Right lobe of liver (tissue), 6 donors: ENCODE results near the gene POC1B. TPM values are rescaled to one million over a fixed set of nuclear protein-coding genes. Genes with fewer than 3 reads are reported as not detected.

ENCODE experiments used
- ATAC-seq, 4 donors: fragments of 200-7000 bp; cut with Tn5 transposase; one replicate each; pipeline ENCODE4 v1.9.1; 2020; ENCODE audit warnings: mild to moderate bottlenecking in 4 of 4, moderate library complexity in 4 of 4
- DNase-seq, 3 donors: peaks; one replicate each; pipeline ENCODE4 v3.0.0-alpha.2; 2020
- H3K27ac ChIP-seq, 3 donors: fragments of 200-600 bp; one replicate each; pipeline ENCODE4 v1.8.0; 2022
- H3K27me3 ChIP-seq, 2 donors: fragments of 200-600 bp; one replicate each; pipeline ENCODE4 v1.8.0; 2022
- H3K36me3 ChIP-seq, 4 donors: fragments of 200-600 bp; sonication (generic) in 1 of 4; one replicate each; pipeline versions ENCODE4 v1.5.1 to v1.8.0; 2017 to 2022; ENCODE audit warnings: control low read depth in 1 of 4
- H3K4me1 ChIP-seq, 4 donors: fragments of 200-600 bp; sonication (generic) in 1 of 4; one replicate each; pipeline versions ENCODE4 v1.5.1 to v1.8.0; 2017 to 2022; ENCODE audit warnings: control low read depth in 1 of 4
- H3K4me3 ChIP-seq, 3 donors: fragments of 200-600 bp; one replicate each; pipeline ENCODE4 v1.8.0; 2022
- H3K9me3 ChIP-seq, 4 donors: fragments of 200-600 bp; sonication (generic) in 1 of 4; one replicate each; pipeline versions ENCODE4 v1.5.1 to v1.8.0; 2017 to 2022; ENCODE audit warnings: control low read depth in 1 of 4
- POLR2A ChIP-seq: fragments of 450-650 bp; IDR thresholded peaks from one replicate; pipeline ENCODE4 v1.6.1; 2017; ENCODE audit warnings: antibody characterized with exemption, mild to moderate bottlenecking
- WGBS: methylation state at CpG from one replicate; pipeline ENCODE4 v1.1.6; 2018; ENCODE audit warnings: low coverage, low lambda C conversion rate; ENCODE audit not compliant: insufficient coverage; ENCODE audit errors: missing lambda C conversion rate; 5-methylcytosine and 5-hydroxymethylcytosine counted together
- intact Hi-C, 2 donors: fragments of 100-400 bp; cut with DNase I; formaldehyde crosslinking; loops; one replicate each; pipeline versions ENCODE4 v1.11.2 to v1.14.1; 2022
- total RNA-seq, 6 experiments: library from RNA; depleted of rRNA in 2 of 6; stranded (reverse); fragments of >200 nt in 2 of 6; fragmentation: NEBNext Ultra II Directional in 3 of 6; extraction: Animal tissue kit (Norgen Biotek cat#: 25700) in 3 of 6; gene quantifications; one replicate each; pipeline versions ENCODE4 v1.1.0 to v1.2.4, GENCODE V29; 2016 to 2023
- TF ChIP-seq, protein P1 (sequence below), 4 donors: fragments of 200-600 bp in 3 of 4; fragments of 450-650 bp in 1 of 4; IDR thresholded peaks; one replicate each; pipeline versions ENCODE4 v1.5.1 to v1.8.0; 2016 to 2022; ENCODE audit warnings: antibody characterized with exemption in 4 of 4, mild to moderate bottlenecking in 2 of 4
- donor health status: DM: no; HTN: yes; CAD: no.
- donor health status: DM: no; HTN: no; CAD: no.
- donor health status: DM: no; HTN: no; CAD: no.
- donor health status: DM: no; HTN: yes; CAD: no.
- donor health status: DM: no; HTN: yes; CAD: no.

POC1B gene
- total RNA-seq, 6 experiments from 2014 or later: 5.3 to 14.5 (median 6.9) TPM

DNA sequence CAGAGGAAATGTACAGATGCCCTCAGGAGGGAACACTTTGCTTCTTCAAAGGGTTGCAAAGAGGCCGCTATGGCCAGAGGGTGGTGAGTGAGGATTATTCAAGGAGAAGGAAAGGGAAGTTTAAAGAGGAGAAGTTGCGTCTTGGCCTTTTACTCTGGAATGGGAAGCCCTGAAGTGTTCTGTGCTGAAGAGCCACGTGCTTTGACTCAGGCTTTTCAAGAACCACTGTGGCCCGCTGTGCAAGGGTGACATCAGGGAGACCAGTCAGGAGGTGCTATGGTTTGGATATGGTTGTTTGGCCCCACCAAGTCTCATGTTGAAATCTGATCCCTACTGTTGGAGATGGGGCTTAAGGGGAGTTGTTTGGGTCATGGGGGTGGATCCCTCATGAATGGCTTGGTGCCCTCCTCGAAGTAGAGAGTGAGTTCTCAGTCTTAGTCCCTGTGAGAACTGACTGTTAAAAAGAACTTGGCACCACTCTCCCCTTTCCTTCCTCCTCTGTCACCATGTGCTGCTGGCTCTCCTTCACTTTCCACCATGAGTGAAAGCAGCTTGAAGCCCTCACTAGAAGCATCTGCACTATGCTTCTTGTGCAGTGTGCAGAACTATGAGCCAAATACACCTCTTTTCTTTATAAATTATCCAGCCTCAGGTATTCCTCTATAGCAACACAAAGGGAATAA lies 107.5 kb downstream of the POC1B start:
- no peak overlapping the region for H3K27ac ChIP-seq
- H3K9me3 ChIP-seq: no peaks in the 10 kb centered on the region
- H3K4me1 ChIP-seq: no peaks in the 10 kb centered on the region
- peak in 3 of 4 donors; percentile 47 to 63 (median 56) for ATAC-seq
- 71% methylated on average over 4 of the region's 5 CpGs for WGBS
- no peak overlapping the region for H3K4me3 ChIP-seq
- H3K27me3 ChIP-seq: no peaks in the 10 kb centered on the region
- DNase-seq: no peak
- intact Hi-C loops: no loop called here
- H3K36me3 ChIP-seq: no peaks in the 10 kb centered on the region
- no peak for TF ChIP-seq POLR2A

DNA sequence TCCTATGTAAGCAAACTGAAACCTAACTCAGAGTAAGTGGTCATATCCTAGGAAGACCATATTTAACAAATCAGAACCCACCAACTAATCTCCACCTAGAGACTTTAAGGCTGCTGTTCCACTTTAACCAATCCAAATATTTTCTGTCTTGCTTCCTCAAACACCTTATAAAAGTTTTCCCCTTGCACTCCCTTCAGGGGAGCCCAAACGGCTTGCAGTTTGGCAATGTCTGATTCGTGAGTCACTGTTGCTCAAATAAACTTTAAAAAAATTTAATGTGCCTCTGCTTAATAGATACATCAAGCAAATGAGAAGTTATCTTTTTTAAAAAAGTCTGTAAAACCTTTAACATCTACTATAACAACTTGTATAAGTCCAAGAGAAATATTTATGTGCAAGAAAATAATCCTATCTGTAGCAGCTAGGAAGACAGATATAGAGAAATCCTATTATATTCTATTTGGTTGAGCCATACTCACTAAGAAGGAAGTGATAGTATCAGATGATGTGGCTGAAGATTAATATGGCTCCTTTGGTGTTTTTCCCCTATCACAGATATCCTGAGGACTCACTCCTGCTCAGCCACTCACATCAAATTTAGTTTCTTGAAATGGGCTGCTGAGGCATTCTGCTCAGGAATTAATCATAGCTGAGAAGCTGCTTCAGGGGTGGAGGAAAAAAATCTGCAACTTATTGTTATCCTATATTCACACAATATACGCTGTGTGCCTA lies 108.4 kb downstream of the POC1B start:
- peak in 2 of 4 donors; percentile 58 to 76 for ATAC-seq

DNA sequence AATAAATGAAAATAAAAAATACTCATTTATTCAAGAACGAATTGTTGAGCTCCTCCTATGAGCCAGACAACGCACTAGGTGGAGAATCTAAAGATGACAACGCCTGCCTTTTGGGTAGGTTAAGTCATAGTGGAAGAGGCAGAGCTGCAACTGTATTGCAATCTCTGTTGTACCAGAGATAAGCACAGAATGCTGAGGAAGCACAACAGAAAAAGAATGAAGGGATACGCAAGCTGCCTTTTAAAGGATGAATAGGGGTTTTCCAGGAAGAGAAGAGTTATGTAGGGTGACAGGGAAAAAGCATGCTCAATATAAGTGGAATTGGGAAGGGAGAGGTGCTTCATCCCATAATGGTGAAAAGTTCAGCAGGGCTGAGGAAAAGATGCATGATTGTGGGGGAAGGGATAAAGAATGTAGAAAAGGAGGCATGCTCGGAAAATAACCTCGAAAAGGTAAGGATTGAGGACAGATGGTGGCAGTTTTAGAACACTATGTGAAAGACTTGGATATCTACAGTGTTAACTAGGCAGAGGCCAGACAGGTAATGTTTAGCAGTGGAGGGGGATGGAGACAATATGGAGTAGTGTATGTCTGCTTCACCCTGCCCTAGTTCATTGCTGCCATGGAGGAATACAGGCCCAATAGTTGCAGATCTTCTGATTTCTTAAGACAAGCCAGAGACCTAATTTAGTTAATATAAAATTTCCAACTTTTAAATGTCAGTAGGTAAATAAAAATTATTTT lies 109.6 kb downstream of the POC1B start:
- Histone ChIP-seq H3K9me3 (no peaks in the 10 kb centered on the region), H3K27ac (no peak overlapping the region), H3K4me1 (no peaks in the 10 kb centered on the region), H3K27me3 (no peaks in the 10 kb centered on the region), H3K4me3 (no peak overlapping the region), H3K36me3 (no peaks in the 10 kb centered on the region)
- TF ChIP-seq POLR2A: no peak
- TF ChIP-seq, protein P1, sequence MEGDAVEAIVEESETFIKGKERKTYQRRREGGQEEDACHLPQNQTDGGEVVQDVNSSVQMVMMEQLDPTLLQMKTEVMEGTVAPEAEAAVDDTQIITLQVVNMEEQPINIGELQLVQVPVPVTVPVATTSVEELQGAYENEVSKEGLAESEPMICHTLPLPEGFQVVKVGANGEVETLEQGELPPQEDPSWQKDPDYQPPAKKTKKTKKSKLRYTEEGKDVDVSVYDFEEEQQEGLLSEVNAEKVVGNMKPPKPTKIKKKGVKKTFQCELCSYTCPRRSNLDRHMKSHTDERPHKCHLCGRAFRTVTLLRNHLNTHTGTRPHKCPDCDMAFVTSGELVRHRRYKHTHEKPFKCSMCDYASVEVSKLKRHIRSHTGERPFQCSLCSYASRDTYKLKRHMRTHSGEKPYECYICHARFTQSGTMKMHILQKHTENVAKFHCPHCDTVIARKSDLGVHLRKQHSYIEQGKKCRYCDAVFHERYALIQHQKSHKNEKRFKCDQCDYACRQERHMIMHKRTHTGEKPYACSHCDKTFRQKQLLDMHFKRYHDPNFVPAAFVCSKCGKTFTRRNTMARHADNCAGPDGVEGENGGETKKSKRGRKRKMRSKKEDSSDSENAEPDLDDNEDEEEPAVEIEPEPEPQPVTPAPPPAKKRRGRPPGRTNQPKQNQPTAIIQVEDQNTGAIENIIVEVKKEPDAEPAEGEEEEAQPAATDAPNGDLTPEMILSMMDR (IDR thresholded peaks at IDR 0.05): no peak
- intact Hi-C loops: no loop called here
- DNase-seq: no peak
- no peak for ATAC-seq
- 91% methylated on average over 6 of the region's 6 CpGs for WGBS

More for the DNA sequence above, 108.4 kb downstream of the POC1B start:
- no peak for TF ChIP-seq POLR2A
- TF ChIP-seq, protein P1 (IDR thresholded peaks at IDR 0.05): no peak
- H3K9me3 ChIP-seq: no peaks in the 10 kb centered on the region
- WGBS: 43% methylated on average over 3 of the region's 3 CpGs
- no peaks in the 10 kb centered on the region for H3K4me1 ChIP-seq
- intact Hi-C loops: no loop called here
- H3K36me3 ChIP-seq: no peaks in the 10 kb centered on the region
- H3K4me3 ChIP-seq: no peak overlapping the region
- no peak overlapping the region for H3K27ac ChIP-seq
- no peaks in the 10 kb centered on the region for H3K27me3 ChIP-seq
- no peak for DNase-seq

DNA sequence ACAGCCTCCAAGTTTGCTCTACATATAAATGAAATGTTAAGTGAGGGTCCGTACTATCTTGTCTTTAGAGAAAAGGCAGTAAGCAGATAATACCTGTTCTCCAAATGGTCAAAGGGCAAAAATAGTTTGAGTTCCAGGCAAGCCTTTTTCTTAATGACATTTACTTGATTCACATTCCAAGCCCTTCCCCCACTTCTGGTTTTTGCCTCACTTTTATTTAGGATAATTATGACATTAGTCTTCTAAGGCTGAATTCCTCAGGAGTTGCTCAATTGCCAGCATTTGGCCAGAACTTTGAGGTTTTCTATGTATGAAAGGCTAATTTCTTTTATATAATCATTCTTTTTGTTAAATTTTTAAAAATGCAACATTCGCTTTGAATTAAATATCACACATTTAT lies 111.0 kb downstream of the POC1B start:
- Histone ChIP-seq H3K4me3 (no peak overlapping the region), H3K27me3 (no peaks in the 10 kb centered on the region), H3K9me3 (no peaks in the 10 kb centered on the region), H3K4me1 (no peaks in the 10 kb centered on the region), H3K36me3 (no peaks in the 10 kb centered on the region), H3K27ac (no peak overlapping the region)
- 82% methylated on average over 2 of the region's 2 CpGs for WGBS
- intact Hi-C loops: no loop called here
- ATAC-seq (no peak), DNase-seq (no peak)
- no peak for TF ChIP-seq POLR2A
- TF ChIP-seq, protein P1 (IDR thresholded peaks at IDR 0.05): no peak

DNA sequence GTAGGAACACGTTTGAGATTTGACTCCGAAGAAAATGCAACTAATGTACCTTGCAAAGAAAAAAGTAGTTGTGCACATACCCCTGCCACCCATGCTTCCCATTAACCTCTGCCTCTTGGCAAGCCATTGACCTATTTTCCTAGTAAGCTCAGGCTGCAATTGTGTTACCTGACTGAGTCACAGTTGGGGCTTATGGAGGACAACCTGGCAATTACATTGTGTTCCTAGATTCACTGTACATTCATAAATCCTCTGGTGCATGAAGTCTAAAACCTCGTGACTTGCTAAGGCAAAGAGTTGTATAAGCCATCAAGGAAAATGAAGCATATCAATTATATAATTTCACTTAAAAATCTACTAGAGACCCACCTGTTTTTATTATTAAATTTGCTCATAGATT lies 111.5 kb downstream of the POC1B start:
- H3K4me3 ChIP-seq: no peak overlapping the region
- H3K27ac ChIP-seq: no peak overlapping the region
- no peaks in the 10 kb centered on the region for H3K36me3 ChIP-seq
- no peaks in the 10 kb centered on the region for H3K9me3 ChIP-seq
- TF ChIP-seq POLR2A: no peak
- TF ChIP-seq, protein P1 (IDR thresholded peaks at IDR 0.05): no peak
- DNase-seq (no peak), ATAC-seq (no peak)
- no peaks in the 10 kb centered on the region for H3K4me1 ChIP-seq
- WGBS: 84% methylated on average over 3 of the region's 3 CpGs
- intact Hi-C loops: no loop called here
- no peaks in the 10 kb centered on the region for H3K27me3 ChIP-seq
